ENCODE data around the gene FTHL17. TPM values are rescaled to one million over a fixed set of nuclear protein-coding genes. Genes with fewer than 3 reads are reported as not detected.

FTHL17 gene
- total RNA-seq, 2 donors from 2014 or later, result not detected

GRCh38 chrX:31057291-31057690 lies 14.6 kb downstream of the FTHL17 start:
- ATAC-seq (no peak), DNase-seq (no peak)
- intact Hi-C loops (cut with DNase I, micrococcal nuclease), result loop anchor here in 1 of 2 donors (10.0 kb wide), 1 partner anchor 608 kb away; no protein-coding TSS in a partner anchor

GRCh38 chrX:31053621-31054020 lies 18.2 kb downstream of the FTHL17 start:
- intact Hi-C loops (cut with DNase I, micrococcal nuclease), result loop anchor here in 1 of 2 donors (10.0 kb wide), 1 partner anchor 611 kb away; no protein-coding TSS in a partner anchor
- ATAC-seq (no peak), DNase-seq (no peak)

- intact Hi-C loops (cut with DNase I, micrococcal nuclease), result no loop called here
- no peak for ATAC-seq
- DNase-seq, result no peak
Measured at GRCh38 chrX:31039327-31039711, 32.5 kb downstream of the FTHL17 start.

- ATAC-seq (peak; percentile 65), DNase-seq (peak in 1 of 2 donors; percentile 46)
- intact Hi-C loops (cut with DNase I, micrococcal nuclease), result no loop called here
Measured at GRCh38 chrX:31038575-31039326, 33.1 kb downstream of the FTHL17 start.

- DNase-seq, result peak; percentile 29 to 46
- peak; percentile 79 for ATAC-seq
- intact Hi-C loops (cut with DNase I, micrococcal nuclease), result no loop called here
Measured at GRCh38 chrX:31036895-31037294, 34.9 kb downstream of the FTHL17 start.

GRCh38 chrX:31027351-31027750 lies 44.5 kb downstream of the FTHL17 start:
- DNase-seq, result no peak
- no peak for ATAC-seq
- intact Hi-C loops (cut with DNase I, micrococcal nuclease), result no loop called here

- intact Hi-C loops (cut with DNase I, micrococcal nuclease), result no loop called here
- no peak for DNase-seq
Measured at GRCh38 chrX:31024866-31025265, 47.0 kb downstream of the FTHL17 start.

GRCh38 chrX:31021537-31021936 lies 50.3 kb downstream of the FTHL17 start:
- intact Hi-C loops (cut with DNase I, micrococcal nuclease), result no loop called here
- no peak for DNase-seq
- no peak for ATAC-seq

More at GRCh38 chrX:31024866-31025265, 47.0 kb downstream of the FTHL17 start:
- no peak for ATAC-seq

Other genes with a start within 250 kb of the FTHL17 start
- 10 to 100 TPM; 19.8 to 21.8 TPM for gene TAB3, start 182.8 kb downstream of the FTHL17 start, total RNA-seq

Data from left colon (tissue), 2 donors.